HG03558 (cell line): ENCODE data around the gene CLEC16A.

Experiments used
- ATAC-seq: cut with Tn5 transposase; IDR thresholded peaks from one replicate; pipeline ENCODE4 v1.9.1; 2021; ENCODE audit warnings: moderate number of reproducible peaks; ENCODE audit not compliant: unreplicated experiment; ENCODE audit errors: extremely low read depth

Gene CLEC16A

DNA sequence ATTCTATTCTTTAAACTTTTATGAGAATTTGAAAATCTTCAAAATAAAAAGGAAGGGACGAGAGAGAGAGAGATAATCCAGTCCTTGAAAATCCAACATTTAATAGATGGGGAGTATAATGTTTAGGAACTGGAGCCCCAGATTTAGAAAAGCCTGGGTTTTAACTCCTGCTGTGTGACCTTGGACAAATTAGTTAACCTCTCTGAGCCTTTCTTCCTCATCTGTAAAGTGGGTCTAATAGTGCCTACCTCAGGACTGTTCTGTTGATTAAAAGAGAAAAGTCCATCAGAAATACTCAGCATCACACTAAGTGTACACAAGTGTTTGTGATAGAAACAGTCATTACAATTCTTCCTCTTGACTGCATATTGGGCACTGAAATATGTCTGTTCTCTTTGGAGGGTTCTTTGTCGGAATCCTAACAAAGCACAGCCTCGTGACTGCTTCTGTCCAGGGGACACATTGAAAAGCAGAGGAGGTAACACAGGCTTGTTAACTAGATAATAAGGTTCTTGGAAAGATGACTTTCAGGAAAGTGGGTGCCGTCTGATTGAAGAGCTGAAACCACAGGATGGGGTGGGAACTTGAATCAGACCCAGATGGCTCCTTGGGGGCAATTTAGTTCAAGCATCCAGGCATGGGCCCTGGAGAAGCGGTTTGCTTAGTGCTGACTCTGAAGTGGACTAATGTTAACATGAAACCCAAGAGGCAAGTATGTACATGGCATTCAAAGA is 128.2 kb downstream of the CLEC16A start:
- ATAC-seq, result no peak

- no peak for ATAC-seq
These were observed 129.1 kb downstream of the CLEC16A start for GRCh38 chr16:11073407-11073999.

DNA sequence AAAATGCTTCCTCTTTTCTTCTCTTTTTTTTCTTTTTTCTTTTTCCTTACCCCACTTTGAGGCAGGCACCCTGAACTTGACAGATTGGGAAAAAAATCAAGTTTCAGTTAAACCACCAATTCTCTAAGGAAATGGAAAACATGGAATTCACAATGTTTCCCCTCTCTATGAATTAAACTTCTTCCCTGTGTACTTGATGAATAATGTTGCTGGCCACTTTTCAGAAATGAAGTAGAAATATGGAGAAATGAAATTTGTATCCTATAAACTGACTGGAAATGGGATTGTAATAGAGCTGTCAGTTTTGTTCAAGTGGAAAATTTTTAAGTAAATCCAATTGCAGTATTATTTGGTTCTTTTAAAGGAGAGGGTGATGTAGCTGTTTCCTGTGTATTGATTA is 129.8 kb downstream of the CLEC16A start:
- no peak for ATAC-seq

DNA sequence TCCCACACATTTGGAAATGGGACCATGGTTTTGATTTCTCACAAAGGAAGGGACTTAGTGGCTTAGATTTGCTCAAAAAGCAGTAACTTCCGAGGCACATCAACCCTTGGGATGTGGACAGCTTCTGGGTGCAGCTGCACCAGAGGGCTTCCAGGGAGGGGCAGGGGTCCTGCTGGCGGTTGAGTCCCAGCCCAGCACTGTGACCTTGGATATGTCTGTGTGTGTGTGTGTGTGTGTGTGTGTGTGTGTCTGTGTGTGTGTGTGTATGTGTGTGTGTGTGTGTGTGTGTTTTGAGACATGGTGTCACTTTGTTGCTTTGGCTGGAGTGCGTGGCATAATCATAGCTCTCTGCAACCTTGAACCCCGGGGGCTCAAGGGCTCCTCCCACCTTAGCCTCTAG is 130.8 kb downstream of the CLEC16A start:
- ATAC-seq, result no peak

- ATAC-seq, result peak; percentile 31
These were observed 132.1 kb downstream of the CLEC16A start for GRCh38 chr16:11076259-11077018.

GRCh38 chr16:11078812-11079459 is 134.6 kb downstream of the CLEC16A start:
- ATAC-seq, result no peak

DNA sequence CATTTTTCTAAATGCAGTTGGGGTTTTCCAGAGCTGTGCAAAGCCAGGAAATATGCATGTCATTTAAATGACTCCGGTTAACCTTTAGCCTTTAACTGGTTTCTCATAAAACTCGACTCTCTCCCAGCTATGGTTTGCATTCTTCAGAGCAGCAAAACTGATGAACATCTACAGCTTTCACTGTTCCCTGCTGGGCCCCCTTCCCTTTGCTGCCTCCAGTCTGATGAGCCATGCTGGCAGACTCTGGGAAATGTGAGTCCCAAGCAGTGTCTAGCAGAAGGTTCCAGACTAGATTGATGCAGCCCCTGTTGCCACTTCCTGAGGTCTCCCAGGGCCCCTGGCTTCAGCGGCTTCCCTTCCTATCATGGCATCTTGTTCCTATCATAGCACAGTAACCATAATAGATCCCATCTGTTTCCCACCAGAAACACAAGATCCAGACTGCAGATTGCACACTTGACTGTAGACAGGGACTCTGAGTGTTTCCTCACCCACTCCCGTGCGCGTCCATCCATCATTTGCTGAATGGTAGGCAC is 135.4 kb downstream of the CLEC16A start:
- ATAC-seq, result no peak

GRCh38 chr16:11080327-11080967 is 136.1 kb downstream of the CLEC16A start:
- ATAC-seq, result no peak

GRCh38 chr16:11080999-11081630 is 136.8 kb downstream of the CLEC16A start:
- ATAC-seq, result no peak

- no peak for ATAC-seq
These were observed 137.9 kb downstream of the CLEC16A start for GRCh38 chr16:11082108-11082859.

DNA sequence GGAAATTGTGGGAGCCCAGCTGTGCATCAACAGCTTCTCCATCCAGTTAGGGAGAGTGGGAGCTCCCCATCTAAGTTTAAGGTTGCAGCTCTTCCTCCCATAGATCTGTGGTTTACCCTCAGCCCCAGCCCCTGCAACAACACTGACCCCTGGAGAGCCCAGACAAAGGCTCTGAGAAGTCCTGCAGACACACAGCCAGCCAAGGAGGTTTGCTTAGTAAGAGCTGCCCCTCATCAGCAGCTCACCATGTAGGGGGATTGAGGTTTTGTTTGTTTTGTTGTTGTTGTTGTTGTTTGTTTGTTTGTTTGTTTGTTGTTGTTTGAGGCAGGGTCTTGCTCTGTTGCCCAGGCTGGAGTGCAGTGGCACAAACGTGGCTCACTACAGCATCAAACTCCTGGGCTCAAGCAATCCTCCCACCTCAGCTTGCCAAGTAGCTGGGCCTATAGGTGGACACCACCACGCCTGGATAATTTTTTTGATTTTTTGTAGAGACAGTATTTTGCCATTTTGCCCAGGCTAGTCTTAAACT is 138.6 kb downstream of the CLEC16A start:
- no peak for ATAC-seq

DNA sequence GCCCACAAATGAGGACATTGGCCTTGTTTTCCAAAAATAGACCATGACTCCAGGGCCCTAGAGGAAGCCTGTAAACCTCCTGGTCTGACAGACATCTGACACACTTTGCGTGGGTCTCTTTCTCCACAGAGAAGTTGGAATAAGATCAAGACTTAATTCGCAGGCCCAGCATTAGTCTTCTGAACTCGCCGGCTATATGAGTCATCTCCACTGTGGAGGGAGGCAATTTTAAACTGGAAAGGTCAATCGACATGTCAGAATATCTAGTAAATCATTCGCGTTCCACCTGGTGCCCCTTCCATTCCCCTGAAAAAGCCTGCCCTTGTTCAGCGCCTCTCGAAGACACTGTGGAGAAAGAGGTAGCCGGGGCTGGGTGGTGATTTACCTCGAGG is 140.1 kb downstream of the CLEC16A start:
- ATAC-seq, result no peak

DNA sequence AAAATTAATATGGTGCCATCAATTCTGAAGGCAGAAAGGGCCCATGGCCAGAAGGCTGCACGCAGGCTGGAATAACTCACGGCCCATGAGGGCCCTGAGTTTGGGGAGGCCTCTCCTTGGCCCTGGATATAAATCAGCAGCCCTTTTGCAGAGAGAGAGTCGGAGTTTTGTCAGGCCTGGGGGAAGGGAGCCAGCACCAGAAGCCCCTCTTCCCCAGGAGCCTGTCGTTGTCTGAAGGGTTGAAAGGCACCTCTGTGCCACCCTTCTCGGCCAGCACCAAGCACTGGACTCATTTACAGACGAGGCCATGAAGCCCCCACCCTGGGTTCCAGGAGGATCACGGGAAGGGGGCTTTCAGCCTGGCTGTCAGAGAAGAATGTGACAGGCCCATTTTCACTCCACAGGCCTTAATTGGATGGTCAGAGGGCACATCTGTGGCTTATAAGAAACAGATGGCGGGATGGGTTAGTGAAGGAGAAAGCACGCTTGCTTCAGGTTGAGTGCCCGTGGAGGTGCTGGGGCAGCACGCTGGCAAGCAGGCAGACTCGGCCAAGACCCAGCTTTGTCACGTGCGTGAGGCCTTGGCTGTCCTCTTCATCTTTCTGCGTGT is 140.6 kb downstream of the CLEC16A start:
- ATAC-seq, result no peak

DNA sequence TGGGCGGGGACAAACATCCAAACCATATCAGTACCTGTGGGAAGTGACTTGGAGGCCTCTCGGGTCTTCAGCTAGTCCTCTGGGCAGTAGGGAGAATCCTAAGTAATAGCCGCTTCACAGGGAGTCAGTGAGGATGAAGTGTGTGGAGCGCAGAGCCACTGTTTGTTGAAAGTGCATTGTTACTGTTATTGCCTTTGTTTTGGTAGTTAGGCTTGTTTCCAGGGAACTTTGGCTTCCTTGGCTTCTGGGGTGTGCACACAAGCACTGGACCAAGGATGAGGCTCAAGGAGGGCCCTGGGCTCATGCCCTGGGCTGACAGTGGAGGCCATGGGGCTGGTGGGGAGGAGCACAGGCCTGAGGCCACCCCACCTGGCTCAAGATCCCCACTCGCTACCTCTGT is 141.6 kb downstream of the CLEC16A start:
- no peak for ATAC-seq

- ATAC-seq, result no peak
These were observed 143.3 kb downstream of the CLEC16A start for GRCh38 chr16:11087691-11088073.

- no peak for ATAC-seq
These were observed 143.8 kb downstream of the CLEC16A start for GRCh38 chr16:11088074-11088730.

DNA sequence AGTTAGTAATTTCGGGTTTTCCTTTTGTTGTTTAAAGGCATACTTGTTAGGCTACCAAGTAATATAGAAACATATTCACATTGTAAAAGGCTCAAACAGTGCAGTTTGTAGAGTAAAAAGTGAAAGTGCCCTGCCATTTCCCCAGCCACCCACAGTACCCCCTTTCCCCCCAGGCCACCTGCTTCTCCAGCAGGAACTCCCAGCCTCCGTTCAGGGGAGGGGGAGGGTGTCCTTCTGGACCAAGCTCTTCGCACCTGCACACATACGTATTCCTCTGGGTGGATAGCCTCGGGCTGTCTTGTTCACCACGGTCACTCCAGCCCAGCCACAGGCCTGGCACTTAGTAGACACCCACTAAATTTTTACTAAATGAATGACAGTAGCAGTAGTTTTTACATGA is 144.5 kb downstream of the CLEC16A start:
- no peak for ATAC-seq
